Measurements from ENCODE around the gene FKRP. TPM values are rescaled to one million over a fixed set of nuclear protein-coding genes. Genes with fewer than 3 reads are reported as not detected.
A peak's percentile ranks its signal among the peaks of the same experiment; 100 is the strongest.
"Not testable (repeated sequence)": the region's sequence is repeated elsewhere in the genome, so short reads cannot be mapped to it uniquely, and the experiment has no call there.

The FKRP gene
- total RNA-seq, 1 experiment from 2014 or later = 14.3 TPM

- ChIA-PET POLR2A (ENCODE audit: unreplicated experiment) (no interaction called here), CTCF (interaction anchor here (0.6 kb wide), 1 partner anchor 74 kb away, joined by 3 read pairs; no protein-coding TSS in a partner anchor)
- Histone ChIP-seq H2AFZ (ENCODE audit: low read length) (peak overlapping the region; percentile 57; the same call in 1 of the 2 replicates), H3F3A (ENCODE audit: low read length, unreplicated experiment) (no peaks in the 10 kb centered on the region), H3K9ac (ENCODE audit: low read length) (no peak overlapping the region), H3K79me2 (ENCODE audit: low read length) (no peaks in the 10 kb centered on the region), H3K9me2 (replicated peaks; ENCODE audit: low read length) (no peaks in the 10 kb centered on the region), H3K9me3 (ENCODE audit: low read length) (no peaks in the 10 kb centered on the region), H3K4me2 (ENCODE audit: low read length) (no peak overlapping the region), H3K36me3 (ENCODE audit: low read depth, low read length) (no peaks in the 10 kb centered on the region), H3K4me3 (ENCODE audit: low read length) (no peak overlapping the region), H3K27me3 (ENCODE audit: low read length) (no peaks in the 10 kb centered on the region), H3K4me1 (ENCODE audit: insufficient read depth, low read length) (no peaks in the 10 kb centered on the region), H3K27ac (ENCODE audit: low read length) (no peak overlapping the region), H4K20me1 (ENCODE audit: low read length) (no peaks in the 10 kb centered on the region)
- peak; percentile 45; the same call in 1 of the 2 replicates for ATAC-seq
- TF ChIP-seq, protein P1, sequence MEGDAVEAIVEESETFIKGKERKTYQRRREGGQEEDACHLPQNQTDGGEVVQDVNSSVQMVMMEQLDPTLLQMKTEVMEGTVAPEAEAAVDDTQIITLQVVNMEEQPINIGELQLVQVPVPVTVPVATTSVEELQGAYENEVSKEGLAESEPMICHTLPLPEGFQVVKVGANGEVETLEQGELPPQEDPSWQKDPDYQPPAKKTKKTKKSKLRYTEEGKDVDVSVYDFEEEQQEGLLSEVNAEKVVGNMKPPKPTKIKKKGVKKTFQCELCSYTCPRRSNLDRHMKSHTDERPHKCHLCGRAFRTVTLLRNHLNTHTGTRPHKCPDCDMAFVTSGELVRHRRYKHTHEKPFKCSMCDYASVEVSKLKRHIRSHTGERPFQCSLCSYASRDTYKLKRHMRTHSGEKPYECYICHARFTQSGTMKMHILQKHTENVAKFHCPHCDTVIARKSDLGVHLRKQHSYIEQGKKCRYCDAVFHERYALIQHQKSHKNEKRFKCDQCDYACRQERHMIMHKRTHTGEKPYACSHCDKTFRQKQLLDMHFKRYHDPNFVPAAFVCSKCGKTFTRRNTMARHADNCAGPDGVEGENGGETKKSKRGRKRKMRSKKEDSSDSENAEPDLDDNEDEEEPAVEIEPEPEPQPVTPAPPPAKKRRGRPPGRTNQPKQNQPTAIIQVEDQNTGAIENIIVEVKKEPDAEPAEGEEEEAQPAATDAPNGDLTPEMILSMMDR (conservative IDR thresholded peaks at IDR 0.05; ENCODE audit: low read depth, low read length) = peak; percentile 83
- no peak for TF ChIP-seq EZH2 (IDR thresholded peaks at IDR 0.05; ENCODE audit: low read length, unreplicated experiment)
- peak; percentile 50 for DNase-seq
- no TSS peak for BruUV-seq (replicated peaks)
- intact Hi-C loops (cut with micrococcal nuclease) = no loop called here
Observed at GRCh38 chr19:46766569-46767317, 20.9 kb downstream of the FKRP start.

DNA sequence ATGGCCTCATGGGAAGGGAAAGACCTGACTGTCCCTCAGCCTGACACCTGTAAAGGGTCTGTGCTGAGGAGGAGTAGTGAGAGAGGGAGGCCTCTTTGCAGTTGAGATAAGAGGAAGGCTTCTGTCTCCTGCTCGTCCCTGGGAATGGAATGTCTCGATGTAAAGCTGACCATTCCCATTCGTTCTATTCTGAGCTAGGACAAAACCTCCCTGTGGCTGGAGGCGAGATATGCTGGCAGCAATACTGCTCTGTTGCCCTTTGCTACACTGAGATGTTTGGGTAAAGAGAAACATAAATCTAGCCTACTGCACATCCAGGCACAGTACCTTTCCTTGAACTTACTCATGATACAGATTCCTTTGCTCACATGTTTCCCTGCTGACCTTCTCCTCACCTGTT is 22.9 kb downstream of the FKRP start:
- H3K36me3 ChIP-seq (ENCODE audit: low read depth, low read length); intact Hi-C loops (cut with micrococcal nuclease); H2AFZ ChIP-seq (ENCODE audit: low read length); POLR2A ChIA-PET (ENCODE audit: unreplicated experiment); H3K9ac ChIP-seq (ENCODE audit: low read length); CTCF ChIA-PET; H3K27me3 ChIP-seq (ENCODE audit: low read length); BruUV-seq (replicated peaks); H4K20me1 ChIP-seq (ENCODE audit: low read length); H3K9me2 ChIP-seq (replicated peaks; ENCODE audit: low read length); H3F3A ChIP-seq (ENCODE audit: low read length, unreplicated experiment); H3K79me2 ChIP-seq (ENCODE audit: low read length); H3K9me3 ChIP-seq (ENCODE audit: low read length); H3K27ac ChIP-seq (ENCODE audit: low read length); H3K4me2 ChIP-seq (ENCODE audit: low read length); DNase-seq; H3K4me1 ChIP-seq (ENCODE audit: insufficient read depth, low read length); H3K4me3 ChIP-seq (ENCODE audit: low read length); ATAC-seq: not testable (repeated sequence)

GRCh38 chr19:46772170-46773017 is 26.5 kb downstream of the FKRP start:
- Histone ChIP-seq H2AFZ (ENCODE audit: low read length) (no peak overlapping the region), H3F3A (ENCODE audit: low read length, unreplicated experiment) (no peaks in the 10 kb centered on the region), H3K36me3 (ENCODE audit: low read depth, low read length) (peaks cover 14% of the 10 kb centered on the region), H3K4me1 (ENCODE audit: insufficient read depth, low read length) (no peaks in the 10 kb centered on the region), H3K9me2 (replicated peaks; ENCODE audit: low read length) (no peaks in the 10 kb centered on the region), H3K9ac (ENCODE audit: low read length) (no peak overlapping the region), H3K27me3 (ENCODE audit: low read length) (no peaks in the 10 kb centered on the region), H3K4me3 (ENCODE audit: low read length) (no peak overlapping the region), H3K79me2 (ENCODE audit: low read length) (no peaks in the 10 kb centered on the region), H3K9me3 (ENCODE audit: low read length) (no peaks in the 10 kb centered on the region), H3K4me2 (ENCODE audit: low read length) (no peak overlapping the region), H4K20me1 (ENCODE audit: low read length) (no peaks in the 10 kb centered on the region), H3K27ac (ENCODE audit: low read length) (no peak overlapping the region)
- no peak for ATAC-seq
- BruUV-seq (replicated peaks) = no TSS peak
- ChIA-PET POLR2A (ENCODE audit: unreplicated experiment) (no interaction called here), CTCF (no interaction called here)
- no peak for DNase-seq
- intact Hi-C loops (cut with micrococcal nuclease) = no loop called here
- TF ChIP-seq, protein P1 (conservative IDR thresholded peaks at IDR 0.05; ENCODE audit: low read depth, low read length) = no peak
- no peak for TF ChIP-seq EZH2phosphoT487 (IDR thresholded peaks at IDR 0.05; ENCODE audit: borderline replicate concordance, low read length)
- no peak for TF ChIP-seq EZH2 (IDR thresholded peaks at IDR 0.05; ENCODE audit: low read length, unreplicated experiment)

Data from PC-3 (cell line).